ENCODE data around the gene GLIPR1L2.

The GLIPR1L2 gene

GRCh38 chr12:75478116-75478794, 87.4 kb downstream of the GLIPR1L2 start:
- DNase-seq: peak; percentile 52

DNA sequence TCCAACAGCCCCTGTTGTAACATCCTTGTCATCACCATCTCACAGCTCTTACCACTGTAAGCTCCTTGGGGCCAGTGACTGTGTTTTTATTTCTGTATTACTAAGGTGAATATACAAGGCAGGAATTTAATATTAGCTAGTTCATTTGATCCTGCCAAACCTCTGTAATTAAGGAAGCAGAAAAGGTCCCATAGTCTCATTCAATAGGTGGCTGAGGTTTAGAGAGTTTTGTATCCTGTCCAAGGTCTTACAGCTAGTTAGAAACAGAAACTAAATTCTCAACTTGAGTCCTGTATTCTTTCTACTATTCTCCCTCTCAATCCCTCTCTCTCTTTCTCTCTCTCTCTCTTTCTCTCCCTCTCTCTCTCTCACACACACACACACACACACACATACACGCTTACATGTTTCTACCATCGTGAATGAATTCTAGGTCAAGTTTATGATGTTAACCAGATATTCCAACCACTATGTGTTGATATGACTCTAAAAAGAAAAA, 89.1 kb downstream of the GLIPR1L2 start:
- DNase-seq: no peak

- DNase-seq: peak; percentile 99
Observed at GRCh38 chr12:75480469-75480949, 89.6 kb downstream of the GLIPR1L2 start, which contains the start of gene GLIPR1. Gene GLIPR1, plus strand, starts transcription at chr12:75480755. Its CDS starts 126 bp downstream, at chr12:75480881.

GRCh38 chr12:75481013-75481705, 90.3 kb downstream of the GLIPR1L2 start:
- DNase-seq: no peak

GRCh38 chr12:75481774-75482173, 90.9 kb downstream of the GLIPR1L2 start:
- DNase-seq: no peak

All from fibroblast of skin of back (primary cell).